HTR-8/SVneo (cell line): ENCODE data around the gene C1QTNF2.
A peak's percentile ranks its signal among the peaks of the same experiment; 100 is the strongest.

Source experiments
- DNase-seq: peaks from one replicate; pipeline ENCODE4 v3.0.0; 2011; ENCODE audit warnings: low spot score, mixed read lengths; ENCODE audit not compliant: insufficient read length
- FAIRE-seq: peaks from 2 replicates; lab custom pipeline; 2011; peaks lifted over from hg19 to GRCh38; lab: Jason Lieb, UNC

Gene C1QTNF2

DNA sequence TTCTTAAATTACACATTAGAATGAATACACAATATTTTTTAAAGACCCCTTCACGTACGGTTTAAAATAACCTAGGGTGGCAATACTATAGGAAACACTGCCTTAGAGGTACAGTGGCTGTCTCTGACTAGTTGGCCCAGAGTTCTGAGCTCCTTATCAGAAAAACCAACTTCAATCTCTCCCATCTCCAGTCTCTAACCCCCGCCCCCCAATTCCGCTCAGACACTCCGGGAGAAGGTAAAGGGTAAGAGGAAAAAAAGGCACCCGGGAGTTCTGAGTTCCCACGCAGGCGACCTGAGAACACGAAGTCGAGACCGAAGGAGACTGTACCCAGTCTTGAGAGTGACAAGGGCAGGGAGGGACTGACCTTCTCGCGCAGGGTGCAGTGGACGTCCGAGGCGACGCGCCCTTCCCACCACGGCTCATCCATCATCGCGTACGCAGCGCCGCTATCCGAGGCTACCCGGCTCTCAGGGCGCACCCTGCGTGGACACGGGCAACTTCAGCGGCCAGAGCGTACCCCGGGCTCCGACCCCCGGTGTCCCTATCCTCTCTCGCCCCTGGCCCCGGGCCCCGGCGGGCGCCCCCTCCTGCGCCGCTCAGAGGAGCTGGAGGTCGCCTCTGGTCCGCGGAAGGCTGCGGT lies 58.8 kb downstream of the C1QTNF2 start:
- no peak for DNase-seq
- FAIRE-seq = no peak

DNA sequence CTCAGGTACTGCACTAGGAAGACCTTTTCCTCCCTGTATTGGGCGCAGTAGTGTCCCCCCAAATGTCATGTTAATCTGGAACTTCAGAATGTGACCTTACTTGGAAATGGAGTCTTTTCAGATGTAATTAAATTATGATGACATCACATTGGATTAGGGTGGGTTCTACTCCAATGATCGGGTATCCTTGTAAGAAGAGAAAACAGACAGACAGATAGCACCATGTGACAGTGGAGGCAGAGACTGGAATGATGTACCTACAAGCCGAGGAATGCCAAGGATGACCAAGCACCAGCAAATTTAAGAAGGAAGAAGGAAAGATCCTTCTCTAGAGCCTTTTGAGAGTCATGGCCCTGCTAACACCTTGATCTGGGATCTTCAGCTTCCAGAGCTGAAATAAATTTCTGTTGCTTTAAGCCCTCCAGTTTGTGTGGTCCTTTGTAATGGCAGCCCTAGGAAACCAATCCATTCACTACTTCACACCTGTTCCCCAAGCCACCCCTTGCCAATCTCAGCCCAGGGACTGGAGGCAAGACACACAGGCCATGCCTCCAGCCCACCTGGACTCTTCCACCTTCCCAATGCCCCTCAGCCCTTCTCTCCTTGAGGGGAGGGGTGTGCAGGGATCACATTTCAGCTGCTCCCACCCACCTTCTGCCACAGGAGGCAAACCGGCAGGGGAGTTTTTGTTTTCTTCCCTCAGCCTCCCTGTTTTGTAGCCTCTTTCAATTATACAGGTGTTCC lies 59.7 kb downstream of the C1QTNF2 start:
- no peak for DNase-seq
- peak; percentile 4 for FAIRE-seq

- no peak for DNase-seq
- FAIRE-seq = no peak
Measured at GRCh38 chr5:160310140-160310539, 60.3 kb downstream of the C1QTNF2 start.

GRCh38 chr5:160306696-160307095 lies 63.7 kb downstream of the C1QTNF2 start:
- FAIRE-seq (no peak), DNase-seq (no peak)

DNA sequence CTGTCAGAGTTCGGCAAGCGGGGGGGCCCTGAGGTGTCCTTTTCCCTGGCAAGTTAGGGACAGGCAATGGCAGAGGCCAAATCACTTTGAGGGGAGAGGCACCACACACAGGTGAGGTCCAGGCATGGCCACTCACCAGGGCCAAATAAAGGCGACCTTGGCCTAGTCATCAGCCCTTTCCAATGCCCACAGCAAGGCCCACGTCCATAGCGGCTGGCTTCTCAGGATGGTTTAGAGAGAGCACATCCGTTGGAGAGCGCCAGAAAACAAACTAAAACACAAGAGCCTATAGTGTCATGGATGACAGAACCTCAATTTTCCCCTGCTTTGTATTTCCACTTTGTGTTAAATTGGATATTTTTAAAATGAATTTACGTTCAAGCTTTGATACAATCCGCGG lies 65.1 kb downstream of the C1QTNF2 start:
- FAIRE-seq = no peak
- no peak for DNase-seq

- no peak for DNase-seq
- no peak for FAIRE-seq
Measured at GRCh38 chr5:160303690-160304089, 66.7 kb downstream of the C1QTNF2 start.

DNA sequence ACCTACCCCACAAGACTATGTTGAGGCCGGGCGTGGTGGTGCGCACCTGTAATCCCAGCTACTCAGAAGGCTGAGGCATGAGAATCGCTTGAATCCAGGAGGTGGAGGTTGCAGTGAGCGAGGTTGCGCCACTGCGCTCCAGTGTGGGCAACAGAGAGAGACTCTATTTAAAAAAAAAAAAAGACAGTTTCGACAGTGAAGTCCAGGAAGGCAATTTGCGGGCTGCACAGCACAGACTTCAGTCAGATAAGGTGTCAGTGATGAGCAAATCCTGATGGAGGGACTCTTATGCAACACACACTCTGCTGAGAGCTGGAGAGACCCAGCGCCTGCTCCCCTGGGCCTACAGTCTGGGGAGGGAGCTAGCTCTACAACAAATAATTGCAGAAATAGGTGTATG lies 72.2 kb downstream of the C1QTNF2 start:
- FAIRE-seq = no peak
- DNase-seq = no peak

DNA sequence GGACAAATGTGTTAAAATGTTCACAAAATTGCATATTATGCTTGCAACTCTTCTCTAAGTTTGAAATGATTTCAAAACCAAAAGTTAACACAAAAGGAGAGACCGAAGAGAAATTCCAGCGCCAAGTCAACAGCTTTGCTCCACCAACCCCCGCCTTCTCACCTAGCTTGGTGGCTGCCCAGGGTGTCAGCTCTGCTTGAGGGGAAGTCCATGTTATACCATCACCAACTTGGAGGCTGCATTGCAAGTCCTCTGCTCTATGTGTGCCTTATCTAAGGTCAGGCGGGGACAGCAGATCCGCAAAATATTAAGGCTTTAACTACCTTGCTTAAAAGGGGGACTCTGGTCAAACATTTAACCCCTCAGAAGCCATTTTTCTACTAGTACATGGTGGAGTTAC lies 72.7 kb downstream of the C1QTNF2 start:
- FAIRE-seq = no peak

More for the DNA sequence above, 72.7 kb downstream of the C1QTNF2 start:
- DNase-seq = no peak
